Ectodermal cell (in vitro differentiated cells): Measurements from ENCODE around the gene DAW1. TPM values are rescaled to one million over a fixed set of nuclear protein-coding genes. Genes with fewer than 3 reads are reported as not detected.

Experiments used
- H3K27ac ChIP-seq: 2 replicates; pipeline ENCODE4 v1.7.0; 2013; ENCODE audit warnings: mild to moderate bottlenecking, low read depth, low read length; ENCODE audit not compliant: insufficient read depth, poor library complexity, severe bottlenecking
- H3K27me3 ChIP-seq: 2 replicates; pipeline ENCODE4 v1.7.0; 2013; ENCODE audit warnings: mild to moderate bottlenecking, low read length; ENCODE audit not compliant: insufficient read depth, control insufficient read depth, poor library complexity, severe bottlenecking
- H3K36me3 ChIP-seq: one replicate; pipeline ENCODE4 v1.7.0; 2013; ENCODE audit warnings: low read length; ENCODE audit not compliant: control insufficient read depth, insufficient read depth
- H3K4me1 ChIP-seq: one replicate; pipeline ENCODE4 v1.7.0; 2013; ENCODE audit warnings: low read length; ENCODE audit not compliant: control insufficient read depth, insufficient read depth
- H3K4me3 ChIP-seq: 2 replicates; pipeline ENCODE4 v1.7.0; 2013; ENCODE audit warnings: low read depth, low read length, control low read depth; ENCODE audit not compliant: insufficient read depth
- H3K9me3 ChIP-seq: 2 replicates; pipeline ENCODE4 v1.7.0; 2013; ENCODE audit warnings: mild to moderate bottlenecking, low read length, moderate library complexity; ENCODE audit not compliant: control insufficient read depth
- WGBS, 2 experiments: methylation state at CpG; one replicate each; pipeline ENCODE4 v1.1.7; 2013; ENCODE audit warnings: missing lambda C conversion rate in 2 of 2; 5-methylcytosine and 5-hydroxymethylcytosine counted together
- polyA plus RNA-seq, 4 experiments: library from polyadenylated mRNA; stranded (reverse); fragments of 50-300 nt; gene quantifications; one replicate each; pipeline ENCODE4 v1.2.3, GENCODE V29; 2013

The DAW1 gene
- polyA plus RNA-seq (2013, experiment 1 of 4), result 0.39 TPM
- 0.60 TPM for polyA plus RNA-seq (2013, experiment 2 of 4)
- 1.1 TPM for polyA plus RNA-seq (2013, experiment 3 of 4)
- polyA plus RNA-seq (2013, experiment 4 of 4), result 0.93 TPM

- WGBS, 2 experiments, result 16 to 24% methylated on average over 34 of the region's 34 CpGs
- H3K9me3 ChIP-seq, result no peaks in the 10 kb centered on the region
- H3K27me3 ChIP-seq, result peaks cover 8% of the 10 kb centered on the region
- peak within 1 kb of the TSS; percentile 32 for H3K4me3 ChIP-seq
- no peak within 1 kb of the TSS for H3K27ac ChIP-seq
- no peaks in the 10 kb centered on the region for H3K36me3 ChIP-seq
- no peaks in the 10 kb centered on the region for H3K4me1 ChIP-seq
Measured at GRCh38 chr2:227871375-227871791, at the start of gene DAW1. Gene DAW1 (plus strand): TSS chr2:227871631. CDS start chr2:227871690, 59 bp downstream.

GRCh38 chr2:227822416-227823003 is 48.9 kb upstream of the DAW1 start:
- no peaks in the 10 kb centered on the region for H3K9me3 ChIP-seq
- WGBS, 2 experiments, result 88 to 99% methylated on average over 1 to 2 of the region's 2 CpGs
- no peak overlapping the region for H3K4me3 ChIP-seq
- no peaks in the 10 kb centered on the region for H3K27me3 ChIP-seq
- H3K27ac ChIP-seq, result no peak overlapping the region
- no peaks in the 10 kb centered on the region for H3K36me3 ChIP-seq
- no peaks in the 10 kb centered on the region for H3K4me1 ChIP-seq

GRCh38 chr2:227823922-227824321 is 47.5 kb upstream of the DAW1 start:
- no peak overlapping the region for H3K4me3 ChIP-seq
- no peaks in the 10 kb centered on the region for H3K9me3 ChIP-seq
- H3K4me1 ChIP-seq, result no peaks in the 10 kb centered on the region
- H3K36me3 ChIP-seq, result no peaks in the 10 kb centered on the region
- H3K27ac ChIP-seq, result no peak overlapping the region
- 61 to 86% methylated on average over 1 to 2 of the region's 2 CpGs for WGBS, 2 experiments
- no peaks in the 10 kb centered on the region for H3K27me3 ChIP-seq

GRCh38 chr2:227824711-227825110 is 46.7 kb upstream of the DAW1 start:
- Histone ChIP-seq H3K4me1 (no peaks in the 10 kb centered on the region), H3K4me3 (no peak overlapping the region), H3K36me3 (no peaks in the 10 kb centered on the region), H3K27me3 (no peaks in the 10 kb centered on the region), H3K9me3 (no peaks in the 10 kb centered on the region), H3K27ac (no peak overlapping the region)
- WGBS, 2 experiments, result 93 to 95% methylated on average over 7 of the region's 7 CpGs

GRCh38 chr2:227826019-227826521 is 45.4 kb upstream of the DAW1 start:
- H3K9me3 ChIP-seq, result no peaks in the 10 kb centered on the region
- H3K27ac ChIP-seq, result no peak overlapping the region
- 92 to 93% methylated on average over 10 of the region's 10 CpGs for WGBS, 2 experiments
- no peaks in the 10 kb centered on the region for H3K36me3 ChIP-seq
- no peaks in the 10 kb centered on the region for H3K4me1 ChIP-seq
- H3K27me3 ChIP-seq, result no peaks in the 10 kb centered on the region
- H3K4me3 ChIP-seq, result no peak overlapping the region

GRCh38 chr2:227826563-227826962 is 44.9 kb upstream of the DAW1 start:
- Histone ChIP-seq H3K36me3 (no peaks in the 10 kb centered on the region), H3K4me1 (no peaks in the 10 kb centered on the region), H3K27ac (no peak overlapping the region), H3K9me3 (no peaks in the 10 kb centered on the region), H3K27me3 (no peaks in the 10 kb centered on the region), H3K4me3 (no peak overlapping the region)
- 39 to 44% methylated on average over 2 of the region's 2 CpGs for WGBS, 2 experiments

GRCh38 chr2:227827143-227827542 is 44.3 kb upstream of the DAW1 start:
- WGBS, 2 experiments, result 92 to 97% methylated on average over 7 of the region's 7 CpGs
- Histone ChIP-seq H3K27me3 (no peaks in the 10 kb centered on the region), H3K4me3 (no peak overlapping the region), H3K36me3 (no peaks in the 10 kb centered on the region), H3K9me3 (no peaks in the 10 kb centered on the region), H3K4me1 (no peaks in the 10 kb centered on the region), H3K27ac (no peak overlapping the region)

GRCh38 chr2:227828477-227828912 is 42.9 kb upstream of the DAW1 start:
- Histone ChIP-seq H3K4me1 (no peaks in the 10 kb centered on the region), H3K4me3 (no peak overlapping the region), H3K27ac (no peak overlapping the region), H3K9me3 (no peaks in the 10 kb centered on the region), H3K36me3 (no peaks in the 10 kb centered on the region), H3K27me3 (no peaks in the 10 kb centered on the region)

- no peaks in the 10 kb centered on the region for H3K27me3 ChIP-seq
- no peaks in the 10 kb centered on the region for H3K9me3 ChIP-seq
- 88 to 93% methylated on average over 2 of the region's 2 CpGs for WGBS, 2 experiments
- H3K36me3 ChIP-seq, result no peaks in the 10 kb centered on the region
- no peak overlapping the region for H3K4me3 ChIP-seq
- H3K4me1 ChIP-seq, result no peaks in the 10 kb centered on the region
- H3K27ac ChIP-seq, result no peak overlapping the region
Measured at GRCh38 chr2:227829337-227829736, 42.1 kb upstream of the DAW1 start.

- H3K4me1 ChIP-seq, result no peaks in the 10 kb centered on the region
- 95 to 97% methylated on average over 10 of the region's 10 CpGs for WGBS, 2 experiments
- no peak overlapping the region for H3K27ac ChIP-seq
- H3K27me3 ChIP-seq, result no peaks in the 10 kb centered on the region
- no peak overlapping the region for H3K4me3 ChIP-seq
- H3K36me3 ChIP-seq, result no peaks in the 10 kb centered on the region
- no peaks in the 10 kb centered on the region for H3K9me3 ChIP-seq
Measured at GRCh38 chr2:227834423-227834822, 37.0 kb upstream of the DAW1 start.
